DND-41 (cell line): ENCODE measurements around the gene PTPRG.

ENCODE experiments used
- ATAC-seq: fragments of 200-7000 bp; cut with Tn5 transposase; 3 replicates; pipeline ENCODE4 v1.9.1; 2021; ENCODE audit warnings: low read depth; ENCODE audit not compliant: insufficient read depth
- DNase-seq: peaks from one replicate; pipeline ENCODE4 v3.0.0-alpha.2; 2020
- H2AFZ ChIP-seq: 2 replicates; pipeline ENCODE4 v1.6.0; 2012; ENCODE audit warnings: low read depth, low read length
- H3K27ac ChIP-seq: 2 replicates; pipeline ENCODE4 v1.5.1; 2012; ENCODE audit warnings: low read length, inconsistent platforms
- H3K27me3 ChIP-seq: fragments of 200-600 bp; sonication (generic); 2 replicates; pipeline ENCODE4 v1.6.0; 2012; ENCODE audit warnings: low read length, mild to moderate bottlenecking, inconsistent platforms; ENCODE audit not compliant: insufficient read depth, poor library complexity
- H3K36me3 ChIP-seq: 2 replicates; pipeline ENCODE4 v1.5.1; 2012; ENCODE audit warnings: low read length, inconsistent platforms; ENCODE audit not compliant: insufficient read depth
- H3K4me1 ChIP-seq: 2 replicates; pipeline ENCODE4 v1.5.1; 2012; ENCODE audit warnings: mild to moderate bottlenecking, low read length; ENCODE audit not compliant: insufficient read depth
- H3K4me2 ChIP-seq: 2 replicates; pipeline ENCODE4 v1.6.0; 2012; ENCODE audit warnings: mild to moderate bottlenecking, moderate library complexity, low read length, inconsistent platforms; ENCODE audit not compliant: insufficient read depth
- H3K4me3 ChIP-seq, 2 experiments: fragments of 200-600 bp in 1 of 2; shearing (Covaris generic) in 1 of 2; 2 replicates each; pipeline ENCODE4 v1.5.1; 2012 to 2016; ENCODE audit warnings: inconsistent platforms in 2 of 2, low read length in 2 of 2, mild to moderate bottlenecking in 2 of 2, low read depth in 1 of 2, moderate library complexity in 1 of 2
- H3K79me2 ChIP-seq: 2 replicates; pipeline ENCODE4 v1.6.0; 2012; ENCODE audit warnings: low read length, inconsistent platforms; ENCODE audit not compliant: insufficient read depth
- H3K9ac ChIP-seq: 2 replicates; pipeline ENCODE4 v1.6.0; 2012; ENCODE audit warnings: low read depth, mild to moderate bottlenecking, inconsistent platforms, low read length, moderate library complexity
- H3K9me3 ChIP-seq: 2 replicates; pipeline ENCODE4 v1.5.1; 2012; ENCODE audit warnings: low read length, moderate library complexity, mild to moderate bottlenecking, inconsistent platforms; ENCODE audit not compliant: insufficient read depth, severe bottlenecking
- H4K20me1 ChIP-seq: 2 replicates; pipeline ENCODE4 v1.6.0; 2012; ENCODE audit warnings: low read length; ENCODE audit not compliant: insufficient read depth
- CTCF ChIP-seq: IDR thresholded peaks from 2 replicates; pipeline ENCODE4 v1.5.1; 2012; ENCODE audit warnings: borderline replicate concordance, low read length, moderate library complexity, mild to moderate bottlenecking; ENCODE audit not compliant: poor library complexity, severe bottlenecking; ENCODE audit errors: extremely low read depth
- EZH2 ChIP-seq: IDR thresholded peaks from 3 replicates; pipeline ENCODE4 v1.6.1; 2012; ENCODE audit warnings: borderline replicate concordance, low read depth, mild to moderate bottlenecking, moderate library complexity, low read length, inconsistent platforms; ENCODE audit not compliant: severe bottlenecking

Gene PTPRG

GRCh38 chr3:62335196-62335595 lies 773.8 kb downstream of the PTPRG start:
- no peaks in the 10 kb centered on the region for H3K36me3 ChIP-seq
- peaks cover 2% of the 10 kb centered on the region for H3K27me3 ChIP-seq
- TF ChIP-seq CTCF, result no peak
- H3K9ac ChIP-seq, result no peak overlapping the region
- H3K4me3 ChIP-seq, result no peak overlapping the region
- DNase-seq, result no peak
- no peak for ATAC-seq
- no peaks in the 10 kb centered on the region for H3K79me2 ChIP-seq
- H3K9me3 ChIP-seq, result no peaks in the 10 kb centered on the region
- no peak overlapping the region for H3K27ac ChIP-seq
- H4K20me1 ChIP-seq, result no peaks in the 10 kb centered on the region
- H3K4me1 ChIP-seq, result no peaks in the 10 kb centered on the region
- H2AFZ ChIP-seq, result no peak overlapping the region
- H3K4me2 ChIP-seq, result no peak overlapping the region

- no peak overlapping the region for H3K4me2 ChIP-seq
Observed at GRCh38 chr3:62343755-62344154, 782.4 kb downstream of the PTPRG start.

More at GRCh38 chr3:62343755-62344154, 782.4 kb downstream of the PTPRG start:
- Histone ChIP-seq H3K9me3 (no peaks in the 10 kb centered on the region), H3K27ac (no peak overlapping the region), H3K9ac (no peak overlapping the region), H3K36me3 (no peaks in the 10 kb centered on the region), H3K79me2 (no peaks in the 10 kb centered on the region), H3K27me3 (no peaks in the 10 kb centered on the region), H3K4me3 (no peak overlapping the region), H4K20me1 (no peaks in the 10 kb centered on the region), H3K4me1 (no peaks in the 10 kb centered on the region), H2AFZ (no peak overlapping the region)
- DNase-seq (no peak), ATAC-seq (no peak)
- TF ChIP-seq EZH2 (no peak), CTCF (no peak)
